Fibroblast of pulmonary artery (primary cell): ENCODE measurements around the gene CDH15.

Source experiments
- DNase-seq: peaks from one replicate; pipeline ENCODE4 v3.0.0-alpha.2; 2010; ENCODE audit warnings: low read depth
- H3K4me3 ChIP-seq: replicated peaks from 2 replicates; pipeline ENCODE4 v1.5.1; 2011; ENCODE audit warnings: low read depth, mild to moderate bottlenecking, control low read depth, low read length, moderate library complexity
- CTCF ChIP-seq: IDR thresholded peaks from 2 replicates; pipeline ENCODE4 v1.5.1; 2011; ENCODE audit warnings: mild to moderate bottlenecking, control low read depth, low read length, inconsistent platforms; ENCODE audit errors: missing control alignments

Gene CDH15

GRCh38 chr16:89190150-89190958, 18.8 kb downstream of the CDH15 start:
- H3K4me3 ChIP-seq = no peak overlapping the region
- no peak for DNase-seq
- no peak for TF ChIP-seq CTCF

GRCh38 chr16:89191033-89191900, 19.7 kb downstream of the CDH15 start:
- no peak overlapping the region for H3K4me3 ChIP-seq
- no peak for TF ChIP-seq CTCF
- no peak for DNase-seq

- H3K4me3 ChIP-seq = peak overlapping the region; percentile 49
- no peak for DNase-seq
- no peak for TF ChIP-seq CTCF
Measured at GRCh38 chr16:89191901-89192185, 20.3 kb downstream of the CDH15 start.

GRCh38 chr16:89192186-89192955, 20.8 kb downstream of the CDH15 start:
- peak overlapping the region; percentile 49 for H3K4me3 ChIP-seq
- peak; percentile 96 for DNase-seq

- peak; percentile 88 for DNase-seq
- no peak overlapping the region for H3K4me3 ChIP-seq
- no peak for TF ChIP-seq CTCF
Measured at GRCh38 chr16:89192956-89193575, 21.5 kb downstream of the CDH15 start.

GRCh38 chr16:89193576-89194293, 22.2 kb downstream of the CDH15 start:
- DNase-seq = no peak
- H3K4me3 ChIP-seq = no peak overlapping the region
- no peak for TF ChIP-seq CTCF
